Dermis microvascular lymphatic vessel endothelial cell (primary cell): ENCODE measurements around the gene NOX5. TPM values are rescaled to one million over a fixed set of nuclear protein-coding genes. Genes with fewer than 3 reads are reported as not detected.

ENCODE experiments used
- DNase-seq, 2 donors: peaks; one replicate each; pipeline versions ENCODE4 v3.0.0 to v3.0.0-alpha.2; 2010; ENCODE audit warnings: low read depth in 2 of 2
- total RNA-seq: library from RNA; depleted of rRNA; stranded (reverse); fragments of >200 nt; gene quantifications from 2 replicates; pipeline ENCODE4 v1.2.1, GENCODE V29; 2014

The NOX5 gene
- total RNA-seq, 1 donor from 2014 or later, result not detected

DNA sequence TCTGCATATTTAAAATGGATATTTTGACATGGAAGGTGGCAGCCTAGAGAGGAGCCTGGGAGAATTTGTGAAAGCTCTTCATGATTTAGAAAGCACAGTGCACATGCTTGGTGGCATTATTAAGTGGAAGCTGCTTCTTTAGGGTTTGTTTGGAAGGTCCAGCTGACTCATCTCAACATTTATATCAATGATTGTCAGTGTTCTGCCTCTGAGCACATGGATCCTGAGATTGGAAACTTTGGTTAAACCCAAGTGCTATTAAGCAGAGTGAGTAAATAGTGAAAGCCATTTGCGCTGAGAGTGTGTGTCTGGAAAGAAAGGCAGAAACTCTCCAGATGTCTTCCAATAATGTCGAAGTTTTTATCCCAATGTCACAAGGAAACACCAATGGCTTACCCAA lies 7.4 kb downstream of the NOX5 start:
- DNase-seq, result no peak

- DNase-seq, result no peak
Observed at GRCh38 chr15:69025320-69025719, 10.8 kb downstream of the NOX5 start.

GRCh38 chr15:69026355-69026754 lies 11.9 kb downstream of the NOX5 start:
- DNase-seq, result no peak

DNA sequence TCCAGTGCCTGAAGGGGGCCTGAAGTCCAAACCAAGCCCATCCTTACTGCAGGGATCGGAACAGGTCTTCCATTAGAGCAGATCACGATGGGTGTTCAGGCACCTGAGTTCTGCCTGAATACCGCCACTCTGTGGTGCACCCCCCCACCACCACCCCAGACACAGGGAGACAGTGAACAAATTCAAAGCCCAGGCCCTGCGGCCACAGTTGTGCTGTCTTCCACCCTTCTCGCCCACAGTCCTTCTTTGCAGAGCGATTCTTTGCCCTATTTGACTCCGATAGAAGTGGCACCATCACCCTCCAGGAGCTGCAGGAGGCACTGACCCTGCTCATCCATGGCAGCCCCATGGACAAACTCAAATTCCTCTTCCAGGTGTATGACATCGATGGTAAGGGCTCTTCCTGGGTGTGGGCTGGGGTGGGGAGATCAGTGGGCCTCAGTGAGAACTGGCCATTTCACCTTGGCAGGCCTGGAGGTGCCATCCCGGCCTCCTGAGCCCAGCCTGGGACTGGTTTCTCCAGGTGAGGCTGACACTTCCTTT lies 13.6 kb downstream of the NOX5 start:
- DNase-seq, result no peak

DNA sequence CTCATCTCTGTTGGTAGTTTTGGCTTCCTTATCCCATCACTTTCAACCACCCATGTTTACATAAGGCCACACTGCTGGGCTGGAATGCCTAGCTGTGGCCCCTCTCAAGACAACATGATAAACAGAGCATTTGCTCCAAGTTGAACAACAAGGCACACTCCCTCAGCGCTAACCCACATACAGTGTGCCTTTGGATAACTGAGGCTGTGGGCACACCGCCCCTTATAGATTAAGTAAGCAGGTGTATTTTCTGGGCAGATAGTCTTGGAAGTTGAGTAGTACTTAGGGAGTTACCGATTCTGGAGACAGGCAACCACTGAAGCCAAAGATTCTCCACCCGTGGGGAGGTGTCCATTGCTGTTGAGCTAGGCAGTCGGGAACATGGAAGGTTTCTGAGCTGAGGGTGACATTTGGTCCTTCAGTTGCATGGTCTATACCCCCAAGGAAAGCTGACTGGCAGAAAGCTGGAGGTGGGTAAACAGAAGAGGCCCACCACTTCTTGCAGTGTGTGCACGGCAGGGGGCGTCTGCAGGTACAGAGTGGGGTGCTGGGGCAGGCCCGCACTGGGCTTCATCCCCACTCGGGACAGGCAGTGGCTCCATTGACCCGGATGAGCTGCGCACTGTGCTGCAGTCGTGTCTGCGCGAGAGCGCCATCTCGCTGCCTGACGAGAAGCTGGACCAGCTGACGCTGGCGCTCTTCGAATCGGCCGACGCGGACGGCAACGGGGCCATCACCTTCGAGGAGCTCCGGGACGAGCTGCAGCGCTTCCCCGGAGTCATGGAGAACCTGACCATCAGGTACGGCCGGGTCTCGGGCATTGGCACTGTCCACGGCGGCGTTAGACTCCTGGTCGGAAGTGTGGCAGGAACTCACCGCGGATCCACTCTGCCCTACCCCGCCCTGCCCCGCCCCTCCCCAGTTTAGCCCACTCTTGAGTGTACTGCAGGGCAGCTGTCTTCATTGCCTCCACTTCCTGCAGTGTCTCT lies 16.8 kb downstream of the NOX5 start:
- peak in 1 of 2 donors; percentile 45 for DNase-seq

DNA sequence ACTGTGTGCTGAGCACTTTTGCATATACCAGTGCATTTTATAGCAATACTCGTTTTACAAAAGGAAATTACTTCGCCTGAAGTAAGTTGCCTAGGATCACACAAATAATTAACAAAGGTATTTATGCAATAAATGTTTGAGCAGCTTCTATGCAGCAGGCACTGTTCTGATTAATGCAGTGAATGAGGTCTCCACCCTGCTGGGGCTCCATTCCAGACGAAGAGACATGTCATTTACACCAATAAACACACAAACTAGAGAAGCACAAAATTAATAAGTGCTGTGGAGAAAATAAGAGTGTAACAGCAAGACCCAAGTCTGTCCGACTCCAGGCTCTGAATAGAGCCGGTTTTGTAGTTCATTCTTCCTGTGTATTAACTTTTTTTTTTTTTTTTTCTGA lies 17.5 kb downstream of the NOX5 start:
- no peak for DNase-seq

- no peak for DNase-seq
Observed at GRCh38 chr15:69032703-69033373, 18.3 kb downstream of the NOX5 start.

DNA sequence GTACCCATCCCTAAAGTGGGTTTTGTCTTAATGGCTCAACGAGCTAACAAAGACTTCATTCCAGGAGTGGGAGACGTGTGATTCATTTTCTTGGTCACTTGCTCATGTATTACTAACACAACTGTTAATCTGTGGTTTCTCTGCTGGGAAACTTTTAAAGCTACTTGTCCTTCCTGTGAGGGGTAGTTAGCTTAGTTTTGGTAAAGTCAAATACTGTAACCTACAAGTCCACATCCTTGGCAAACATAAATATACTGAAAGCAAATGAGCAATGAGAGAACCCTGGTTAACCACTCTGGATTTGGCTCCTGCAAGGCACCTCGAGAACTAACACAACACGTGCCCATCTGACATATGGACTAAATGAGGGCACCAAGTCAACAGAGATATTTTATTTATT lies 19.9 kb downstream of the NOX5 start:
- DNase-seq, result no peak

GRCh38 chr15:69035205-69035917 lies 20.9 kb downstream of the NOX5 start:
- DNase-seq, result peak in 1 of 2 donors; percentile 34

- no peak for DNase-seq
Observed at GRCh38 chr15:69035918-69036258, 21.4 kb downstream of the NOX5 start.

DNA sequence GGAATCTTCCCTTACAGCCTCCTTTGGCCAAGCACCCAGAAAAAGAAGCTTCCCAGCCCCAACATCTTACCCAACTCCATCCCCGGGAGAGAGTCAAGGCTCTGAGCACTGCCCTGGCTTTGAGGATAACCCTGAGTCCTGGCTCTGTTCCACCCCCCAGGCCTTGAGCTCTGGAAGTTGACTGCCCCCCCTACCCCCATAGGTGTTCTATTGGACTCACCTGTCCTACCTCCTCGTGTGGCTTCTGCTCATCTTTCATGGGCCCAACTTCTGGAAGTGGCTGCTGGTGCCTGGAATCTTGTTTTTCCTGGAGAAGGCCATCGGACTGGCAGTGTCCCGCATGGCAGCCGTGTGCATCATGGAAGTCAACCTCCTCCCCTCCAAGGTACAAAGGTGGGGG lies 22.3 kb downstream of the NOX5 start:
- no peak for DNase-seq

- no peak for DNase-seq
Observed at GRCh38 chr15:69037482-69037881, 23.0 kb downstream of the NOX5 start.

- DNase-seq, result no peak
Observed at GRCh38 chr15:69037977-69038376, 23.5 kb downstream of the NOX5 start.

- DNase-seq, result no peak
Observed at GRCh38 chr15:69038508-69038907, 24.0 kb downstream of the NOX5 start.

DNA sequence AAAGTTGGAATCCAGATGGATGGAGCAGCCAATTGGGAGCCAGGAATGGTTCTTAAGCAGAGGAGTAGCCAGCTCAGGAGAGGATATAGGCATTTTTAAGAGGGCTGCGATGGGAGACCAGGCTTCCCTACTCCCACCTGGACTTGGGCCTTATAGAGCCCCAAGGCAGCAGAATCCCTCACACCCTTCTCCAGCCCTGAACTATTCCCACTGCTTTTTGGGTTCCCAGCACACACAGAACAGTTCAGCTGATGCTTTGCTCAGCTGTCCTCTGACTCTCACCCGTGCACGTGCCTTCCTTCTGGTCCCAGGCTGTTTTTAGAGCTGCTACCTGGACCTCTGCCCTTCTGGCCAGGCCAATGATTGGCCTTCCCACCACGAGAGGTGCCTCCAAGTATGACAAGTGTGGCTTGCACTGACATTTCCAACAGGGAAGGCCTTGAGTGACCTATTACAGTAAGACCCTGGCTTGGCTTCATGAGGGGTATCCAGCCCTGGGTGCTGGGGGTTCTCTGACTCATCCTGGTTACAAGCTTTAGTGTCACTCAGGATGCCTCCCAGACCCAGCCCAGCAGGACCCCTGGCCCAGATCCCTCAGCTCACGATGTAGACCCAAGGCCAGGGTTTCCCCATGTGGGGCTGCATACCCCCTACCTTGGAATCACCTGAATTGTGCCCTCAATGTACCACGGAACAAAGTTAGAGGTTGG lies 25.2 kb downstream of the NOX5 start:
- DNase-seq, result no peak

DNA sequence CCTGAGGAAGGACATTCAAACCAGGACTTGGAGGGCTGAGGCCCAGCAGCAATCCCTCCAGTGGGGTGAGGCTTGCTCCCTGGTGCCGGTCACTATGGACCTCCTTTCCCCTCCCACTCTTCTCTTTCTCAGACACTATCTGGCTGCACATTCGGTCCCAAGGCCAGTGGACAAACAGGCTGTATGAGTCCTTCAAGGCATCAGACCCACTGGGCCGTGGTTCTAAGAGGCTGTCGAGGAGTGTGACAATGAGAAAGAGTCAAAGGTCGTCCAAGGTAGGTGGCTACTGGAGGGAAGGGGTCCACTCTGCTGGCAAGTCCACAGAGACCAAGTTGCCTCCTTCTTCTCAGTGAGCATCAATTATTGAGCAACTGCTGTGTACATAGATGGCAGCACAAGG lies 28.0 kb downstream of the NOX5 start:
- DNase-seq, result no peak

DNA sequence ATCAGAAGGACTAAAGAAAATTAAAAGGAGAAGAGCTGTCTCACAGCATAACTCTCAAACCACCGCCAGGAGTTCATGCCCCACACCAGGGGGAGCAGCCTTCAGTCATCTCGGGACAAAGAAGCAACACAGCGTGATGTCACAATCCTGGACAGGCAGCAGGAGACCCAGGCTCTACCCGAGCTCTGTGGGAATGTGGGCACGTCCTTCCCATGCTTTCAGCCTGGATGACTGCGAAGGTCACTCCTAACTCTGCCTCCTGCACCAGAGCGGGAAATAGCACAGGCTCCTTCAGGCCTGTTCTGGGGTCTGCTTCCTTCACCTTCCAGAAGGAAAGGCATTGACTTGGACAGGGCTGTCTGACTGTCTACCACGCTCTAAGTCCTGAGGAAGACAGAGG lies 31.3 kb downstream of the NOX5 start:
- DNase-seq, result peak in 1 of 2 donors; percentile 10

GRCh38 chr15:69046781-69047180 lies 32.3 kb downstream of the NOX5 start:
- no peak for DNase-seq

DNA sequence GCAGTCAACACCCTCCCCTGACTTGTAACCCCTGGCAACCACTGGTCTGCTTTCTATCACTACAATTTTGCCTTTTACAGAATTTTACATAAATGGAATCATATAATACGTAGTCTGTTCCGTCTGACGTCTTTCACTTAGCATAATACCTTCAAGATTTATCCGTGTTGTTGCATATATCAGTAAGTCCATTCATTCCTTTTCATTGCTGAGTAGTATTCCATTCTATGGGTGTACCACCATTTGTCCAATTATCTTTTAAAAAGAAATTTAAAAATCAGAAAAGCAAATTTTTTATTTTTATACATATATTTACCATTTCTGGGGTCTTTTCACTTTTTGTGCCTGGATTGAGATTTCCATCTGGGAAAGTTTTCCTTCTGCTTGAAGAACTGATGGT lies 35.5 kb downstream of the NOX5 start:
- DNase-seq, result no peak

DNA sequence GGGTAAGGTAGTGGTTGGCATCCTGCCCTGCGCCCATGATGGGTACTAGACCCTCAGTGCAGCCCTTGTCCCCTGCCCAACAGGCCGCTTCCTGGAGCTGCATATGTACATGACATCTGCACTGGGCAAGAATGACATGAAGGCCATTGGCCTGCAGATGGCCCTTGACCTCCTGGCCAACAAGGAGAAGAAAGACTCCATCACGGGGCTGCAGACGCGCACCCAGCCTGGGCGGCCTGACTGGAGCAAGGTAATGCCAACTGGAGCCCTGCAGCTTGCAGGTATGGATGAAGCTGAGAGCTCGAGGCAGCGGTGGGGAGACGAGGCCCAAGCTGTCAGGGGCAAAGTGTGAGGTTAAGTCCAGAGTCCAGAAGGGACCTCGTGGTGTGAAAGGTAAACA lies 40.8 kb downstream of the NOX5 start:
- no peak for DNase-seq

DNA sequence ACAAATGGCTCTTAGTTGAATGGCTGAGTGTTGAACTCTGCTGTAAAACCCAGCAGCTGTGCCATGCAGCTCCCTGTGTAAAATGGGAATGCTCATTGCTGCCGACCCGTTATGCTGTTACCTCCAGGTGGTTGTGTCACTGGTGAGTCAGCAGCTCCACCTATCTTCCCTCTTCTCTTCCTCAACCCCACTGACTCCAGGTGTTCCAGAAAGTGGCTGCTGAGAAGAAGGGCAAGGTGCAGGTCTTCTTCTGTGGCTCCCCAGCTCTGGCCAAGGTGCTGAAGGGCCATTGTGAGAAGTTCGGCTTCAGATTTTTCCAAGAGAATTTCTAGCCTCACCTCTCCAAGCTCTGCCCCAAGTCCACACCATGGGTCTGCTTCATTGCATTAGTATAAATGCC lies 41.9 kb downstream of the NOX5 start:
- no peak for DNase-seq
